ENCODE results near the gene CEP63. TPM values are rescaled to one million over a fixed set of nuclear protein-coding genes. Genes with fewer than 3 reads are reported as not detected.

CEP63 gene
- total and polyA plus RNA-seq, 2 of the 8 experiments (the other 6 are each of a cell fraction or from before 2014, with no cell fraction given): 5.3 to 18.2 TPM

- 93% methylated on average over 1 of the region's 1 CpG; no CpG with 5 or more reads in 1 of the 2 experiments for WGBS, 2 experiments (ENCODE audit: extremely low coverage in 1 of 2, insufficient coverage in 1 of 2, insufficient read length in 1 of 2, insufficient replicate concordance in 2 of 2, low coverage in 1 of 2, low lambda C conversion rate in 2 of 2, missing lambda C conversion rate in 1 of 2)
- no peak for FAIRE-seq
- Histone ChIP-seq H3K79me2 (ENCODE audit: control insufficient read depth in 1 of 2, insufficient read depth in 2 of 2, low read length in 2 of 2) (no peaks in the 10 kb centered on the region; a peak in 1 of 4 replicates), H3K4ac (replicated peaks; ENCODE audit: insufficient read length, low read depth, low read length) (no peak overlapping the region), H3K4me2 (ENCODE audit: insufficient read depth in 1 of 2, low read depth in 2 of 2, low read length in 2 of 2) (no peak overlapping the region), H2AFZ (ENCODE audit: low read length) (no peak overlapping the region), H3K79me1 (ENCODE audit: low read depth, low read length) (no peaks in the 10 kb centered on the region), H3K27me3 (replicated peaks in 1 of 4; ENCODE audit: control insufficient read depth in 3 of 4, extremely low read depth in 1 of 4, insufficient read depth in 3 of 4, low read length in 3 of 4) (no peaks in the 10 kb centered on the region), H4K8ac (ENCODE audit: extremely low read depth, insufficient read depth, low read length) (no peak overlapping the region), H3K14ac (ENCODE audit: insufficient read length) (no peak overlapping the region), H4K5ac (ENCODE audit: insufficient read length, low read depth, low read length) (no peak overlapping the region), H3K18ac (ENCODE audit: extremely low read depth, low read length) (no peak overlapping the region), H2BK20ac (ENCODE audit: low read length) (no peak overlapping the region), H3K23me2 (ENCODE audit: low read depth, low read length) (no peaks in the 10 kb centered on the region), H3K9ac (replicated peaks in 1 of 4; ENCODE audit: extremely low read depth in 1 of 4, low read depth in 3 of 4, low read length in 3 of 4) (no peak overlapping the region), H3K27ac (ENCODE audit: low read depth, low read length) (no peak overlapping the region), H3K23ac (ENCODE audit: insufficient read length) (no peak overlapping the region), H3K4me1 (replicated peaks in 1 of 4; ENCODE audit: control insufficient read depth in 3 of 4, insufficient read depth in 4 of 4, low read length in 3 of 4) (peaks cover 5 to 16% (median 8%) of the 10 kb centered on the region in 4 experiments), H2BK5ac (ENCODE audit: low read depth, low read length) (no peak overlapping the region), H3K9me3 (ENCODE audit: insufficient read depth in 2 of 2, low read depth in 1 of 2, low read length in 1 of 2) (no peaks in the 10 kb centered on the region), H2BK12ac (ENCODE audit: low read depth, low read length) (no peak overlapping the region), H4K20me1 (replicated peaks in 1 of 2; ENCODE audit: control insufficient read depth in 1 of 2, insufficient read depth in 2 of 2, low read length in 2 of 2) (no peaks in the 10 kb centered on the region), H2BK120ac (replicated peaks; ENCODE audit: low read depth, low read length) (no peak overlapping the region), H4K91ac (replicated peaks; ENCODE audit: insufficient read length, low read length) (no peak overlapping the region), H2AK5ac (ENCODE audit: low read depth, low read length) (no peak overlapping the region), H3K4me3 (ENCODE audit: extremely low read depth in 1 of 4, insufficient read depth in 2 of 4, low read depth in 3 of 4, low read length in 4 of 4) (no peak overlapping the region), H3K56ac (replicated peaks; ENCODE audit: insufficient read length, low read depth, low read length) (no peak overlapping the region), H3K36me3 (ENCODE audit: control insufficient read depth in 2 of 4, insufficient read depth in 4 of 4, low read length in 3 of 4) (no peaks in the 10 kb centered on the region), H2BK15ac (ENCODE audit: low read length) (no peak overlapping the region)
- DNase-seq (ENCODE audit: low read depth in 1 of 2, low spot score in 2 of 2): no peak
- ChIA-PET CTCF (ENCODE audit: partially characterized antibody) (interaction anchor here (0.7 to 2.4 kb wide), 7 partner anchors 12 to 523 kb away, joined by 3 to 10 read pairs (median 3); partner anchors contain the start of gene AMOTL2), POLR2A (ENCODE audit: partially characterized antibody) (interaction anchor here (1.9 to 3.6 kb wide), 2 partner anchors 92 to 103 kb away, joined by 6 to 23 read pairs; partner anchors contain the start of gene AMOTL2)
- TF ChIP-seq KDM4A (IDR thresholded peaks at IDR 0.05; ENCODE audit: low read depth, low read length, severe bottlenecking): no peak
- no peak for TF ChIP-seq SP4 (IDR thresholded peaks at IDR 0.05; ENCODE audit: low read length)
- no peak for TF ChIP-seq CBX8 (IDR thresholded peaks at IDR 0.05; ENCODE audit: borderline replicate concordance, low read depth, low read length)
- no peak for TF ChIP-seq CHD1 (IDR thresholded peaks at IDR 0.05; ENCODE audit: low read depth, low read length)
- TF ChIP-seq EGR1 (IDR thresholded peaks at IDR 0.05; ENCODE audit: borderline replicate concordance, low read depth, low read length): no peak
- no peak for TF ChIP-seq POU5F1 (IDR thresholded peaks at IDR 0.05; ENCODE audit: low read depth, low read length)
- TF ChIP-seq BACH1 (IDR thresholded peaks at IDR 0.05; ENCODE audit: low read length): no peak
These were observed 19.5 kb upstream of the CEP63 start for GRCh38 chr3:134466331-134466730.

Measured in H1 (cell line).